Activated CD4-positive, alpha-beta T cell treated with anti-CD3 and anti-CD28 coated beads, Interleukin-2, amount 50 U/mL, for 4 hours (primary cell): ENCODE data around the gene CTU1.
A peak's percentile ranks its signal among the peaks of the same experiment; 100 is the strongest.
"Not testable (repeated sequence)": the region's sequence is repeated elsewhere in the genome, so short reads cannot be mapped to it uniquely, and the experiment has no call there.

Source experiments
- DNase-seq, 2 experiments: peaks; one replicate each; pipeline ENCODE4 v3.0.0-alpha.2; 2020

The CTU1 gene

GRCh38 chr19:51108066-51108804, at the start of gene CTU1:
TSS of gene CTU1 (minus strand) at chr19:51108409. CDS start at chr19:51104569, 3,840 bp downstream.
- peak; percentile 98 for DNase-seq

GRCh38 chr19:51157265-51157664, 49.1 kb upstream of the CTU1 start:
- no peak for DNase-seq

GRCh38 chr19:51156710-51157109, 48.5 kb upstream of the CTU1 start:
- no peak for DNase-seq

GRCh38 chr19:51150627-51151026, 42.4 kb upstream of the CTU1 start:
- DNase-seq = no peak

- no peak for DNase-seq
Measured at GRCh38 chr19:51148580-51148979, 40.4 kb upstream of the CTU1 start.

GRCh38 chr19:51147663-51148062, 39.5 kb upstream of the CTU1 start:
- no peak for DNase-seq

- no peak for DNase-seq
Measured at GRCh38 chr19:51146751-51147150, 38.5 kb upstream of the CTU1 start.

- no peak for DNase-seq
Measured at GRCh38 chr19:51145916-51146493, 37.8 kb upstream of the CTU1 start.

GRCh38 chr19:51144482-51145045, 36.4 kb upstream of the CTU1 start:
- no peak for DNase-seq

GRCh38 chr19:51143486-51143885, 35.3 kb upstream of the CTU1 start:
- DNase-seq = no peak

GRCh38 chr19:51142809-51143475, 34.7 kb upstream of the CTU1 start:
- DNase-seq = not testable (repeated sequence)

GRCh38 chr19:51142119-51142518, 33.9 kb upstream of the CTU1 start, which contains the start of gene SIGLEC7:
TSS of gene SIGLEC7 (plus strand) at chr19:51142301. CDS start at chr19:51142370, 69 bp downstream.
- DNase-seq = no peak

GRCh38 chr19:51141181-51141580, 33.0 kb upstream of the CTU1 start:
- no peak for DNase-seq

GRCh38 chr19:51140441-51140840, 32.2 kb upstream of the CTU1 start:
- no peak for DNase-seq

GRCh38 chr19:51139299-51140014, 31.2 kb upstream of the CTU1 start:
- DNase-seq = no peak

- no peak for DNase-seq
Measured at GRCh38 chr19:51138549-51138979, 30.4 kb upstream of the CTU1 start.

- no peak for DNase-seq
Measured at GRCh38 chr19:51137792-51138425, 29.7 kb upstream of the CTU1 start.

GRCh38 chr19:51136851-51137551, 28.8 kb upstream of the CTU1 start:
- no peak for DNase-seq

- no peak for DNase-seq
Measured at GRCh38 chr19:51135986-51136762, 28.0 kb upstream of the CTU1 start.

GRCh38 chr19:51135004-51135403, 26.8 kb upstream of the CTU1 start:
- no peak for DNase-seq
